CD8-positive, alpha-beta memory T cell (primary cell): ENCODE data around the gene TARS2. TPM values are rescaled to one million over a fixed set of nuclear protein-coding genes. Genes with fewer than 3 reads are reported as not detected.

ENCODE experiments used
- CTCF ChIA-PET: fragments of 350-600 bp; sonication (Branson Sonifier 250); formaldehyde crosslinking; loops from one replicate; lab custom pipeline; 2021; ENCODE audit warnings: antibody characterized with exemption; lab: Charles Lee
- POLR2A ChIA-PET: fragments of 350-600 bp; sonication (Branson Sonifier 250); formaldehyde crosslinking; loops from one replicate; lab custom pipeline; 2021; ENCODE audit warnings: antibody characterized with exemption; lab: Charles Lee
- DNase-seq, 5 donors: peaks; one replicate each; pipeline versions ENCODE4 v3.0.0 to v3.0.0-alpha.2; 2020 to 2022; ENCODE audit warnings: mixed read lengths in 1 of 5
- H3K27ac ChIP-seq: one replicate; pipeline ENCODE4 v1.7.0; 2013; ENCODE audit warnings: low read depth, mild to moderate bottlenecking, low read length, moderate library complexity
- H3K27me3 ChIP-seq: 2 replicates; pipeline ENCODE4 v1.7.0; 2013; ENCODE audit warnings: low read length, mild to moderate bottlenecking; ENCODE audit not compliant: insufficient read depth, poor library complexity, severe bottlenecking
- H3K36me3 ChIP-seq: 2 replicates; pipeline ENCODE4 v1.7.0; 2013; ENCODE audit warnings: mild to moderate bottlenecking, low read length, moderate library complexity; ENCODE audit not compliant: insufficient read depth
- H3K4me1 ChIP-seq: 2 replicates; pipeline ENCODE4 v1.7.0; 2013; ENCODE audit warnings: mild to moderate bottlenecking, low read length, moderate library complexity; ENCODE audit not compliant: insufficient read depth
- H3K4me3 ChIP-seq: 2 replicates; pipeline ENCODE4 v1.7.0; 2013; ENCODE audit warnings: mild to moderate bottlenecking, low read length
- H3K9me3 ChIP-seq: 2 replicates; pipeline ENCODE4 v1.7.0; 2013; ENCODE audit warnings: mild to moderate bottlenecking, low read length
- H3K27ac Mint-ChIP-seq, 8 donors: one replicate each; pipeline ENCODE4 v1.8.0; 2020 to 2021; ENCODE audit warnings: mixed read lengths in 8 of 8, mild to moderate bottlenecking in 6 of 8, inconsistent platforms in 3 of 8, moderate library complexity in 3 of 8
- H3K27me3 Mint-ChIP-seq, 2 donors: one replicate each; pipeline ENCODE4 v1.8.0; 2020 to 2021; ENCODE audit warnings: mixed read lengths in 2 of 2, mild to moderate bottlenecking in 1 of 2, moderate library complexity in 1 of 2
- H3K36me3 Mint-ChIP-seq, 3 donors: one replicate each; pipeline ENCODE4 v1.8.0; 2020 to 2021; ENCODE audit warnings: mixed read lengths in 3 of 3, inconsistent platforms in 1 of 3, mild to moderate bottlenecking in 1 of 3
- H3K4me1 Mint-ChIP-seq, 3 donors: one replicate each; pipeline ENCODE4 v1.8.0; 2020 to 2021; ENCODE audit warnings: mixed read lengths in 3 of 3, inconsistent platforms in 1 of 3, mild to moderate bottlenecking in 1 of 3
- H3K4me3 Mint-ChIP-seq, 7 donors: one replicate each; pipeline ENCODE4 v1.8.0; 2020 to 2021; ENCODE audit warnings: mixed read lengths in 7 of 7, mild to moderate bottlenecking in 6 of 7, moderate library complexity in 4 of 7, inconsistent platforms in 2 of 7
- H3K9me3 Mint-ChIP-seq, 5 donors: one replicate each; pipeline ENCODE4 v1.8.0; 2020 to 2022; ENCODE audit warnings: mixed read lengths in 5 of 5, mild to moderate bottlenecking in 3 of 5, moderate library complexity in 2 of 5, inconsistent platforms in 1 of 5
- polyA plus RNA-seq: library from polyadenylated mRNA; unstranded; fragments of 300-500 nt; fragmentation: Illumina TruSeq; gene quantifications from one replicate; pipeline ENCODE4 v1.2.3, GENCODE V29; 2021
- total RNA-seq, 2 experiments: library from RNA; stranded (reverse); gene quantifications; one replicate each; pipeline ENCODE4 v1.2.3, GENCODE V29; 2021

Gene TARS2
- total and polyA plus RNA-seq, 3 experiments from 2014 or later, result 29.0 to 51.2 (median 49.7) TPM

DNA sequence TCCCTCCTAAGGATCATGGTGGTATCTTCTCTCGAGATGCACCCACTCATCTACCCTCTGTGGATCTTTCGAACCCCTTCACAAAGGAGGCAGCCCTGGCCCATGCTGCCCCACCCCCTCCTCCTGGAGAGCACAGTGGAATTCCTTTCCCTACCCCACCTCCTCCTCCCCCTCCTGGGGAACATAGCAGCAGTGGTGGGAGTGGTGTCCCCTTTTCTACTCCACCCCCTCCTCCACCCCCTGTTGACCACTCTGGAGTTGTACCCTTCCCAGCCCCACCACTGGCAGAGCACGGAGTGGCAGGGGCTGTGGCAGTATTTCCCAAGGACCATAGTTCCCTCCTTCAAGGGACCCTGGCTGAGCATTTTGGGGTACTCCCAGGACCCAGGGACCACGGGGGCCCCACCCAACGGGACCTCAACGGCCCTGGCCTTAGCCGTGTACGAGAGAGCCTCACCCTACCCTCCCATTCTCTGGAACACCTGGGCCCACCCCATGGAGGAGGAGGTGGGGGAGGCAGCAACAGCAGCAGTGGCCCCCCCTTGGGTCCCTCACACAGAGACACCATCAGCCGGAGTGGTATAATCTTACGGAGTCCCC is 14.5 kb upstream of the TARS2 start:
- H3K4me1 Mint-ChIP-seq, result peaks cover 0 to 1% (median 0%) of the 10 kb centered on the region in 3 donors
- Histone ChIP-seq H3K4me3 (no peak overlapping the region), H3K27ac (no peak overlapping the region), H3K36me3 (peaks cover 30% of the 10 kb centered on the region), H3K4me1 (no peaks in the 10 kb centered on the region), H3K27me3 (no peaks in the 10 kb centered on the region), H3K9me3 (no peaks in the 10 kb centered on the region)
- H3K9me3 Mint-ChIP-seq, result no peaks in the 10 kb centered on the region
- POLR2A ChIA-PET, result no interaction called here
- no peak overlapping the region for H3K27ac Mint-ChIP-seq
- no peak for DNase-seq
- H3K4me3 Mint-ChIP-seq, result no peak overlapping the region
- H3K27me3 Mint-ChIP-seq, result no peaks in the 10 kb centered on the region
- H3K36me3 Mint-ChIP-seq, result peaks cover 7 to 53% (median 9%) of the 10 kb centered on the region in 3 donors
- CTCF ChIA-PET, result no interaction called here

DNA sequence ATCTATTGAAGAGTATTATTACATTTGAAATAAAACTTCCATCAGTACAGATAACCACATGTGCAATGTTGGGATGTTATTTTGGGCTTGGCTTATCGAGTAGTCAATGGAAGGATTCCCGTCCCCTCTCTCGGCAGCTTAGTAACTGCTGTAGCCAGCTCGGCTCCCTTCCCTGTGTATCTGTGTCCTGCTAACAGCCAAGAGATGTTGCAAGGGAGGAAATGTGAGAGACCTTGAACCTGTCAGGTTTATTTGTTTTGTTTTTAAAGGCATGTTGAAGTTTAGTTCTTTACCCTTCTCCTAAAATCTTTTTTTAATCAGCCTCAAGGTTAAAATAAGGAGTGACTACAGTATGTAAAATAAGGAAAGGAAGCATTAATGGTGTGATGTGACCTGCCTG is 13.6 kb upstream of the TARS2 start:
- H3K36me3 ChIP-seq, result peaks cover 28% of the 10 kb centered on the region
- Mint-ChIP-seq H3K27ac (peak overlapping the region in 3 of 8 donors; percentile 6 to 58 (median 12)), H3K36me3 (peaks cover 7 to 50% (median 9%) of the 10 kb centered on the region in 3 donors), H3K9me3 (no peaks in the 10 kb centered on the region), H3K4me3 (no peak overlapping the region), H3K27me3 (no peaks in the 10 kb centered on the region), H3K4me1 (peaks cover 0 to 4% (median 0%) of the 10 kb centered on the region in 3 donors)
- ChIA-PET CTCF (no interaction called here), POLR2A (no interaction called here)
- H3K9me3 ChIP-seq, result no peaks in the 10 kb centered on the region
- H3K27me3 ChIP-seq, result no peaks in the 10 kb centered on the region
- no peak overlapping the region for H3K4me3 ChIP-seq
- no peaks in the 10 kb centered on the region for H3K4me1 ChIP-seq
- DNase-seq, result no peak
- no peak overlapping the region for H3K27ac ChIP-seq

DNA sequence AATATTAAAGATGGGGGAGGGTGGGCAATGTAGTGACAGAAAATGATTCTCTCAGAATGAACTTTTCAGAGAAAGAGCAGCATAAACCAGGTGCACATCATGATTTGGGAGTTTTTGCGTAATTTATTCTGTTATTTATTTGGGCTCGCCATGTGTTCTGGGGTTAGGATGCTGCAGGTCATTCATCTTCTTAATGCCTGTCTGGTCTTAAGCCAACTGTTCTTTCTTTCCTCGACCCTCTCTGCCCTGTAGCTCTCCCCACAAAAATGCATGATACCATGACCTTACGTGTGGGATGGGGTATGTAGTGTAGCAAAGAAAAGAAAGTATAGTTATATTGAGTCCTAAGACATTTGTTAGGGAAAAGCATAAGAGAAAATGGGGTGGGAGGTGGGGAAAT is 12.3 kb upstream of the TARS2 start:
- peak overlapping the region in 2 of 8 donors; percentile 13 to 33 for H3K27ac Mint-ChIP-seq
- Histone ChIP-seq H3K4me1 (no peaks in the 10 kb centered on the region), H3K27ac (no peak overlapping the region), H3K9me3 (no peaks in the 10 kb centered on the region), H3K4me3 (no peak overlapping the region), H3K36me3 (peaks cover 26% of the 10 kb centered on the region), H3K27me3 (no peaks in the 10 kb centered on the region)
- peaks cover 0 to 6% (median 0%) of the 10 kb centered on the region in 3 donors for H3K4me1 Mint-ChIP-seq
- POLR2A ChIA-PET, result no interaction called here
- H3K4me3 Mint-ChIP-seq, result no peak overlapping the region
- CTCF ChIA-PET, result interaction anchor here (1.1 kb wide), 1 partner anchor 57 kb away, joined by 3 read pairs; no protein-coding TSS in a partner anchor
- no peaks in the 10 kb centered on the region for H3K9me3 Mint-ChIP-seq
- DNase-seq, result no peak
- peaks cover 7 to 44% (median 9%) of the 10 kb centered on the region in 3 donors for H3K36me3 Mint-ChIP-seq
- no peaks in the 10 kb centered on the region for H3K27me3 Mint-ChIP-seq

DNA sequence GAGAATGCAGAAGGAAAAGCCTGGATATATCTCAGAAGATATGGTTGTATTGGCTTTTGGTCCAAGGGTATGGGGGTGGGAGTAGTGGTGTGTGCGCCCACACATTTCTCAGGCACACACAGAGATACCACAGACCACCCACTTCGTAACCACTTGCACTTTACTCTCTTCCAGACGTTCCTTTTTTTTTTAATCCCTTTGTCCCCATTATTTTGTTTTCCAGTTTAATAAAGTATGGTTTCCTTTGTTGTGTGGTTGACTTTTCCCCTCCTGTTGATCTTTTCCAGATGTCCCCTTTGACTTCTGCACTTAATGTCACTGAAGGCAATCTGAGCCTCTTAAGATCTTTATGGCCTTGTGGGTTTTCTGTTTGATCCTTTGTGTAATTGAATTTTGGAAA is 10.5 kb upstream of the TARS2 start:
- CTCF ChIA-PET, result no interaction called here
- Histone ChIP-seq H3K27me3 (no peaks in the 10 kb centered on the region), H3K4me3 (no peak overlapping the region), H3K27ac (no peak overlapping the region), H3K36me3 (peaks cover 11% of the 10 kb centered on the region), H3K4me1 (no peaks in the 10 kb centered on the region), H3K9me3 (no peaks in the 10 kb centered on the region)
- H3K9me3 Mint-ChIP-seq, result no peaks in the 10 kb centered on the region
- no peak for DNase-seq
- peaks cover 0 to 7% (median 0%) of the 10 kb centered on the region in 3 donors for H3K4me1 Mint-ChIP-seq
- POLR2A ChIA-PET, result interaction anchor here (1.0 kb wide), 1 partner anchor 20 kb away, joined by 3 read pairs; no protein-coding TSS in a partner anchor
- H3K27me3 Mint-ChIP-seq, result no peaks in the 10 kb centered on the region
- peaks cover 2 to 25% (median 2%) of the 10 kb centered on the region in 3 donors for H3K36me3 Mint-ChIP-seq
- peak overlapping the region in 6 of 8 donors; percentile 1 to 74 (median 12) for H3K27ac Mint-ChIP-seq
- H3K4me3 Mint-ChIP-seq, result no peak overlapping the region

DNA sequence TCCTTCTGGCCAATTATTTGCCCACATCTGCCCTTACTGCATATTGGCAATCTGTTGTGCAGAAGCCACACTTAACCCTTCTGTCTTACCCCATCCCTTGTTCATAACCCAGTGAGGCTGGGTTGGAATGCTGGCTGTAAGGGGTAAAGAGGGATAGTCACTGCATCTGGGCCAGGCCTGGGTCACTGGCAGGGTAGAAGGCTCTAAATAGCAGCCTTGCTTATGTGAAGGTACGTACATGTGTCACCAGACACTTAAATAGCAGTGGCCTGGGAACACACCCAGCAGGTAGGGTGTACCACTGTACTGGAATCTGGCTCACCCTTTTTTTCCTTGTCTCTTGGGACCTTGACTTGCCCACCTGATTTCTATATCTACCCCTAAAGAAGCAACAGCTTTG is 9.9 kb upstream of the TARS2 start:
- Histone ChIP-seq H3K27ac (no peak overlapping the region), H3K9me3 (no peaks in the 10 kb centered on the region), H3K4me1 (no peaks in the 10 kb centered on the region), H3K27me3 (no peaks in the 10 kb centered on the region), H3K4me3 (no peak overlapping the region), H3K36me3 (peaks cover 6% of the 10 kb centered on the region)
- ChIA-PET CTCF (no interaction called here), POLR2A (no interaction called here)
- no peak overlapping the region for H3K4me3 Mint-ChIP-seq
- peaks cover 0 to 19% (median 0%) of the 10 kb centered on the region in 3 donors for H3K36me3 Mint-ChIP-seq
- H3K27ac Mint-ChIP-seq, result peak overlapping the region in 4 of 8 donors; percentile 1 to 76 (median 38)
- no peak for DNase-seq
- H3K9me3 Mint-ChIP-seq, result no peaks in the 10 kb centered on the region
- H3K27me3 Mint-ChIP-seq, result no peaks in the 10 kb centered on the region
- H3K4me1 Mint-ChIP-seq, result peaks cover 0 to 7% (median 0%) of the 10 kb centered on the region in 3 donors

DNA sequence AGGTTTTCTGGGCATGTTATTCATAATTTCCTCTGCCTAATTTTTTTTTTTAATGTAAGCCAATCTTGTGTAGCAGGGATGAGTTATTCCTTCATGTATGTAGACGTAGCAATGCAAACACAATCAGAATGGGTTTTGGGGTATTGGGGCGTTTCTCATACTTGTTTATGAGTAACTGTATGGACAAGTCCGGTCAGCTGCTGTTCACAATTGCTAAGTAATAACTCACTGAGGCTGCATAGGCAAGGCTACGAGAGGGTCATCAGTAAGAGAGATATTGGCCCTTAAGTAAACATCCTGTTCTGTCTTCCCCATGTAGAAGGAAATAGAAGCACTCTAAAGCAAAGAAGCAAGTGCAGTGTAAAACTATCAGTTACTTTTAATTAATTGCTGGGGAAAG is 9.5 kb upstream of the TARS2 start:
- H3K9me3 Mint-ChIP-seq, result no peaks in the 10 kb centered on the region
- POLR2A ChIA-PET, result no interaction called here
- peak overlapping the region in 4 of 8 donors; percentile 20 to 76 (median 62) for H3K27ac Mint-ChIP-seq
- peaks cover 0 to 15% (median 0%) of the 10 kb centered on the region in 3 donors for H3K36me3 Mint-ChIP-seq
- H3K4me3 ChIP-seq, result no peak overlapping the region
- no peaks in the 10 kb centered on the region for H3K4me1 ChIP-seq
- no peak for DNase-seq
- H3K27ac ChIP-seq, result no peak overlapping the region
- no peaks in the 10 kb centered on the region for H3K27me3 ChIP-seq
- H3K36me3 ChIP-seq, result peaks cover 1% of the 10 kb centered on the region
- H3K27me3 Mint-ChIP-seq, result no peaks in the 10 kb centered on the region
- peaks cover 0 to 7% (median 0%) of the 10 kb centered on the region in 3 donors for H3K4me1 Mint-ChIP-seq
- H3K9me3 ChIP-seq, result no peaks in the 10 kb centered on the region
- CTCF ChIA-PET, result no interaction called here
- no peak overlapping the region for H3K4me3 Mint-ChIP-seq

DNA sequence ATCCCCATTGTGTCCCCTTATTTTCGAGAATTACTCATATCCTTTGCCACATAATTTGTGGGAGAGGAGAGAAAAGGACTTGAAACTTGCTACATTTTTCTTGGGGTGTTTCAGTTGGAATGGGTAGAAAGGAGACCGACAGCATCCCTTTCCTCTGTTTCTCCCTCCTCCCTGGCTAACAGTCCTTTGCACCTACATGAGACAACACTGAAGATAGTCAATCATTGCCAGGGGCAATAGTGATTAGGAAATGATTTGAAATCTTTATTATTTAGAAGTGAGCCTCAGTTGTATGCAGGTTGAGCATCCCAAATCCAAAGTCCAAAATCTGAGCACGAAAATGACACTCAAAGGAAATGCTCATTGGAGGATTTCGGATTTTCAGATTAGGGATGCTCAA is 7.8 kb upstream of the TARS2 start:
- POLR2A ChIA-PET, result no interaction called here
- H3K27ac Mint-ChIP-seq, result peak overlapping the region in 1 of 8 donors; percentile 51
- no peaks in the 10 kb centered on the region for H3K9me3 ChIP-seq
- H3K27ac ChIP-seq, result no peak overlapping the region
- peaks cover 0 to under 1% (median 0%) of the 10 kb centered on the region in 3 donors for H3K36me3 Mint-ChIP-seq
- no peaks in the 10 kb centered on the region for H3K36me3 ChIP-seq
- no peaks in the 10 kb centered on the region for H3K27me3 Mint-ChIP-seq
- H3K27me3 ChIP-seq, result no peaks in the 10 kb centered on the region
- H3K4me3 Mint-ChIP-seq, result no peak overlapping the region
- H3K4me1 Mint-ChIP-seq, result peaks cover 0 to 7% (median 0%) of the 10 kb centered on the region in 3 donors
- H3K4me1 ChIP-seq, result no peaks in the 10 kb centered on the region
- CTCF ChIA-PET, result no interaction called here
- DNase-seq, result no peak
- no peaks in the 10 kb centered on the region for H3K9me3 Mint-ChIP-seq
- H3K4me3 ChIP-seq, result no peak overlapping the region

DNA sequence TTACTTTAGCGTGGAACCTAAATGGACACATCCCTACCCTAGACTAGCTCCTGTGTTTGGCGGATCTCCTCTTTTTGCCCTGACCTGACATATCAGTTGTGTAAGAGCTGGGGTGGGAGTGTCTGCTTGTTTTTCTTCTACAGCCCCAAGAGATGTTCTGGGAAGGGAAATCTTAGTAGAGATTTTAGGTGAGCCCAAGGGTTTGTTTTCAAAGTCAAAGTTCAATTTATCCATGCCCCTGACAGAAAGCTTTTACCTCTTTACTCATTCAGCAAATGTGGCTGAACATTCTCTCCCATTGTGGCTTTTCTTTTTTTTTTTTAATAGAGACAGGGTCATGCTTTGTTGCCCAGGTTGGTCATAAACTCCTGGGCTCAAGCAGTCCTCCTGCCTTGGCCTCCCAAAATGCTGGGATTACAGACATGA is 7.3 kb upstream of the TARS2 start:
- H3K27ac Mint-ChIP-seq, result peak overlapping the region in 1 of 8 donors; percentile 14
- H3K36me3 Mint-ChIP-seq, result no peaks in the 10 kb centered on the region
- Histone ChIP-seq H3K9me3 (no peaks in the 10 kb centered on the region), H3K4me3 (no peak overlapping the region), H3K27ac (no peak overlapping the region), H3K4me1 (no peaks in the 10 kb centered on the region), H3K36me3 (no peaks in the 10 kb centered on the region), H3K27me3 (no peaks in the 10 kb centered on the region)
- ChIA-PET POLR2A (no interaction called here), CTCF (no interaction called here)
- H3K4me3 Mint-ChIP-seq, result no peak overlapping the region
- peaks cover 0 to 7% (median 0%) of the 10 kb centered on the region in 3 donors for H3K4me1 Mint-ChIP-seq
- H3K27me3 Mint-ChIP-seq, result no peaks in the 10 kb centered on the region
- DNase-seq, result no peak
- H3K9me3 Mint-ChIP-seq, result no peaks in the 10 kb centered on the region
